Breast epithelium (tissue), 4 donors: ENCODE results near the gene GCHFR. TPM values are rescaled to one million over a fixed set of nuclear protein-coding genes. Genes with fewer than 3 reads are reported as not detected.

ENCODE experiments used
- DNase-seq, 2 donors: peaks; one replicate each; pipeline ENCODE4 v3.0.0-alpha.2; 2019; ENCODE audit warnings: low spot score in 2 of 2
- H3K27ac ChIP-seq, 2 donors: fragments of 200-600 bp; sonication (generic) in 1 of 2; one replicate each; pipeline ENCODE4 v1.5.1; 2016 to 2019; ENCODE audit warnings: mild to moderate bottlenecking in 1 of 2
- H3K27me3 ChIP-seq, 2 donors: fragments of 200-600 bp; sonication (generic) in 1 of 2; one replicate each; pipeline versions ENCODE4 v1.5.1 to v1.6.0; 2017 to 2019; ENCODE audit warnings: control low read depth in 1 of 2, mild to moderate bottlenecking in 1 of 2
- H3K36me3 ChIP-seq: fragments of 200-600 bp; one replicate; pipeline ENCODE4 v1.5.1; 2019
- H3K4me1 ChIP-seq, 2 donors: fragments of 200-600 bp; sonication (generic); one replicate each; pipeline ENCODE4 v1.5.1; 2016 to 2019; ENCODE audit warnings: control low read depth in 1 of 2
- H3K4me3 ChIP-seq, 3 donors: fragments of 200-600 bp; sonication (generic); 1 replicate in 2 of 3; 2 replicates in 1 of 3; pipeline ENCODE4 v1.5.1; 2016 to 2019; ENCODE audit warnings: mild to moderate bottlenecking in 3 of 3, moderate library complexity in 2 of 3
- H3K9me3 ChIP-seq, 2 donors: fragments of 200-600 bp; sonication (generic) in 1 of 2; one replicate each; pipeline ENCODE4 v1.5.1; 2016 to 2019; ENCODE audit warnings: control low read depth in 1 of 2
- CTCF ChIP-seq, 3 donors: fragments of 450-650 bp; IDR thresholded peaks; one replicate each; pipeline ENCODE4 v1.5.1; 2016 to 2017; ENCODE audit warnings: antibody characterized with exemption in 3 of 3, mild to moderate bottlenecking in 3 of 3, moderate library complexity in 3 of 3
- POLR2A ChIP-seq: fragments of 450-650 bp; IDR thresholded peaks from one replicate; pipeline ENCODE4 v1.6.1; 2016; ENCODE audit warnings: antibody characterized with exemption, mild to moderate bottlenecking, moderate library complexity
- POLR2AphosphoS5 ChIP-seq, 3 donors: sonication (generic); formaldehyde crosslinking; IDR thresholded peaks; one replicate each; pipeline ENCODE4 v1.6.1; 2017; ENCODE audit warnings: antibody characterized with exemption in 3 of 3
- intact Hi-C: fragments of 100-400 bp; cut with DNase I; formaldehyde crosslinking; loops from one replicate; pipeline ENCODE4 v1.15.1; 2023; ENCODE audit warnings: low total_unique reads
- total RNA-seq, 3 donors: library from RNA; depleted of rRNA; stranded (reverse); fragments of >200 nt; gene quantifications; one replicate each; pipeline ENCODE4 v1.1.0, GENCODE V29; 2016

Gene GCHFR
- total RNA-seq, 3 donors from 2014 or later: 56.0 to 100 (median 61.9) TPM

- TF ChIP-seq POLR2AphosphoS5 (IDR thresholded peaks at IDR 0.05): peak; percentile 14 to 25 (median 16)
- TF ChIP-seq POLR2A: no peak
- intact Hi-C loops: no loop called here
- peak; percentile 77 to 82 for DNase-seq
- no peaks in the 10 kb centered on the region for H3K9me3 ChIP-seq
- H3K36me3 ChIP-seq: no peaks in the 10 kb centered on the region
- H3K4me3 ChIP-seq: peak overlapping the region; percentile 58 to 74 (median 58)
- no peaks in the 10 kb centered on the region for H3K27me3 ChIP-seq
- peaks cover 3 to 20% of the 10 kb centered on the region in 2 donors for H3K4me1 ChIP-seq
- peak overlapping the region; percentile 85 to 87 for H3K27ac ChIP-seq
These were observed 708 bp upstream of the GCHFR start for GRCh38 chr15:40762919-40763800.

GRCh38 chr15:40764629-40765103 is 798 bp downstream of the GCHFR start:
- Histone ChIP-seq H3K9me3 (no peaks in the 10 kb centered on the region), H3K27ac (peak overlapping the region; percentile 85 to 87), H3K27me3 (no peaks in the 10 kb centered on the region), H3K36me3 (no peaks in the 10 kb centered on the region), H3K4me3 (peak overlapping the region; percentile 58 to 74 (median 58)), H3K4me1 (peaks cover 3 to 20% of the 10 kb centered on the region in 2 donors)
- TF ChIP-seq CTCF (IDR thresholded peaks at IDR 0.05) (no peak), POLR2A (no peak), POLR2AphosphoS5 (IDR thresholded peaks at IDR 0.05) (no peak)
- no peak for DNase-seq
- intact Hi-C loops: no loop called here

GRCh38 chr15:40766194-40766815 is 2.4 kb downstream of the GCHFR start:
- Histone ChIP-seq H3K4me3 (no peak overlapping the region), H3K27ac (peak overlapping the region; percentile 85 to 87), H3K36me3 (no peaks in the 10 kb centered on the region), H3K27me3 (no peaks in the 10 kb centered on the region), H3K9me3 (no peaks in the 10 kb centered on the region), H3K4me1 (peaks cover 7 to 20% of the 10 kb centered on the region in 2 donors)
- no peak for DNase-seq
- intact Hi-C loops: no loop called here
- TF ChIP-seq CTCF (IDR thresholded peaks at IDR 0.05): no peak
- TF ChIP-seq POLR2AphosphoS5 (IDR thresholded peaks at IDR 0.05): no peak
- TF ChIP-seq POLR2A: no peak

GRCh38 chr15:40766906-40767837 is 3.3 kb downstream of the GCHFR start:
- peak overlapping the region; percentile 85 to 92 for H3K27ac ChIP-seq
- H3K27me3 ChIP-seq: no peaks in the 10 kb centered on the region
- no peaks in the 10 kb centered on the region for H3K36me3 ChIP-seq
- no peak for DNase-seq
- no peaks in the 10 kb centered on the region for H3K9me3 ChIP-seq
- TF ChIP-seq POLR2A (no peak), CTCF (IDR thresholded peaks at IDR 0.05) (no peak), POLR2AphosphoS5 (IDR thresholded peaks at IDR 0.05) (no peak)
- no peak overlapping the region for H3K4me3 ChIP-seq
- intact Hi-C loops: no loop called here
- H3K4me1 ChIP-seq: peaks cover 7 to 20% of the 10 kb centered on the region in 2 donors

GRCh38 chr15:40767838-40768500 is 4.1 kb downstream of the GCHFR start:
- TF ChIP-seq CTCF (IDR thresholded peaks at IDR 0.05) (no peak), POLR2AphosphoS5 (IDR thresholded peaks at IDR 0.05) (no peak), POLR2A (no peak)
- Histone ChIP-seq H3K4me3 (no peak overlapping the region), H3K9me3 (no peaks in the 10 kb centered on the region), H3K4me1 (peaks cover 7 to 20% of the 10 kb centered on the region in 2 donors), H3K27me3 (no peaks in the 10 kb centered on the region), H3K36me3 (no peaks in the 10 kb centered on the region), H3K27ac (peak overlapping the region; percentile 92 to 93)
- DNase-seq: no peak
- intact Hi-C loops: no loop called here
